ENCODE results near the gene EFCAB13. TPM values are rescaled to one million over a fixed set of nuclear protein-coding genes. Genes with fewer than 3 reads are reported as not detected.
"Not testable (repeated sequence)": the region's sequence is repeated elsewhere in the genome, so short reads cannot be mapped to it uniquely, and the experiment has no call there.

EFCAB13 gene
- total RNA-seq, 1 experiment from 2014 or later, result 3.3 TPM

DNA sequence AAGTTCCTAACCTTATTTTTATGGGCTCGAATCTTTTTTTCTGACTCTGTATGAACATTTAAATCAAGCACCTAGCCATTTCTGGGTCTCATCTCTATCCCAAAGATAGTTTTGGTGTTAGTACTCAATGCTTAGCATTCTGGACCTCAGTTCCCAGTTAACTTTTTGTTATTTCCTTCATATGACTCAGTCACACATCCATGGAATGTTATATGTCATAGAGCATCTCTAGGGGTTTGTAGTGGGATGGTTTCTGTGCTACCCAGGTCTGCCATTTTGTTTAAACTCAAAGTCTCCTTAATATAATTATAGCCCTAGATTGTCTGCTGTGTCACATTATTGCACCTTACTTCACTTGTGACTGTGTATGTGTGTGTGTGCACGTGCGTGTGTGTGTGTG lies 90.1 kb downstream of the EFCAB13 start:
- no peak for DNase-seq (ENCODE audit: extremely low read depth, low read depth)

DNA sequence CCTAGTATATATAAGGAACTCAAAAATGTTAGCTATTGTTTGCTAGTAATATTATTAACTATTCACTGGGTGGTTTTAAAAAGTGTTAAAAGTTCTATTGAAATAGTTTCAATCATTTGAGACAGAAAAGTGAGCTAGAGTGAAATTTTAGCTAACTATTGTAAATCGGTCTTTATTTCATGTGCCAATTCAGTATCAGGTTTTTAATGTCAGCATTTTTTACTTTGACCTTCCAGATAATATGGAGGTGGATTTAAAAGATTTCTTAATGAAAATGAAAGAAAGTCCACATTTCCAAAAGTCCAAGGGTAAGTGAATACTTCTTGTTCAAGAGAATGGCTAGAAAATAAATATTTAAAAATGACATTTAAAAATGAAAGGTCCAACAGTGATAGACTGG lies 90.9 kb downstream of the EFCAB13 start:
- DNase-seq (ENCODE audit: extremely low read depth, low read depth), result no peak

DNA sequence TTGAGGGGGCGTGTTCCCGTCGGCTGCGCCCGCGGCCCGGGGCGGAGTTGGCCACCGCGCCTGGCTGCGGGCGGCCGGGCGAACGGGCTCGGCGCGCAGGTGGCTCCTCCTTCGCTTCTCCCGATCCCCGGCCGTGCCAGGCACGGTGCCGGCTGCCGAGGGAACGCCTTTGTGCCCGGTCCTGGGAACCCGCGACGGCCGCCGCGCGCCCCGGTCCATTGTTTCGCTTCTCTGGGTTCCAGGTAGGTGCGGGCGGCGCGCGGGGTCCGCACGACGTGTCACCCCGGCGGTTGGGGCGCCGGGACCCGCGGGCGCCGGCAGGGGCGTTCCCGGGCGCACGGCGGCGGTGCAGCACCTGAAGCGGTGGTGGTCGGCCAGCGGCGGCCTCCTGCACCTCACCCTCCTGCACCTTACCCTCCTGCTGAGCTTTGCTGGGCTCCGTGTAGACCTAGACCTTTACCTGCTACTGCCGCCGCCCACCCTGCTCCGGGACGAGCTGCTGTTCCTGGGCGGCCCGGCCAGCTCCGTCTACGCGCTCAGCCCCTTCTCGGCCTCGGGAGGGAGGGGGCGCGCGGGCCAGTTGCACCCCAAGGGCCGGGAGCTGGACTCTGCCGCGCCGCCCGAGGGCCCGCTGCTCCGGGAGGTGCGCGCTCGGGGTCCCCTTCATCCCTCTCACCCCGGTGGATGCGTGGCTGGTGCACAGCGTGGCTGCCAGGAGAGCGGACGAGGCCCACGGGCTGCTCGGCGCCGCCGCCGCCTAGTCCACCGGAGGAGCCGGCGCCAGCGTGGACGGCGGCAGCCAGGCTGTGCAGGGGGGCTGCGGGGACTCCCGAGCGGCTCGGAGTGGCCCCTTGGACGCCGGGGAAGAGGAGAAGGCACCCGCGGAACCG lies 99.9 kb downstream of the EFCAB13 start:
- no peak for DNase-seq (ENCODE audit: extremely low read depth, low read depth)

DNA sequence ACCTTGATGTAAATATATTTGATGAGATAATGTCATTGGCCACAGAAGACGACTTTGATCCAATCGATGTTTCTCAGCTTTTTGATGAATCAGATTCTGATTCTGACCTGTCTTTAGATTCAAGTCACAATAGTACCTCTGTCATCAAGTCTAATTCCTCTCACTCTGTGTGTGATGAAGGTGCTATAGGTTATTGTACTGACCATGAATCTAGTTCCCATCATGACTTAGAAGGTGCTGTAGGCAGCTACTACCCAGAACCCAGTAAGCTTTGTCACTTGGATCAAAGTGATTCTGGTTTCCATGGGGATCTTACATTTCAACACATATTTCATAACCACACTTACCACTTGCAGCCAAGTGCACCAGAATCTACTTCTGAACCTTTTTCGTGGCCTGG lies 101.5 kb downstream of the EFCAB13 start:
- DNase-seq (ENCODE audit: extremely low read depth, low read depth), result not testable (repeated sequence)

DNA sequence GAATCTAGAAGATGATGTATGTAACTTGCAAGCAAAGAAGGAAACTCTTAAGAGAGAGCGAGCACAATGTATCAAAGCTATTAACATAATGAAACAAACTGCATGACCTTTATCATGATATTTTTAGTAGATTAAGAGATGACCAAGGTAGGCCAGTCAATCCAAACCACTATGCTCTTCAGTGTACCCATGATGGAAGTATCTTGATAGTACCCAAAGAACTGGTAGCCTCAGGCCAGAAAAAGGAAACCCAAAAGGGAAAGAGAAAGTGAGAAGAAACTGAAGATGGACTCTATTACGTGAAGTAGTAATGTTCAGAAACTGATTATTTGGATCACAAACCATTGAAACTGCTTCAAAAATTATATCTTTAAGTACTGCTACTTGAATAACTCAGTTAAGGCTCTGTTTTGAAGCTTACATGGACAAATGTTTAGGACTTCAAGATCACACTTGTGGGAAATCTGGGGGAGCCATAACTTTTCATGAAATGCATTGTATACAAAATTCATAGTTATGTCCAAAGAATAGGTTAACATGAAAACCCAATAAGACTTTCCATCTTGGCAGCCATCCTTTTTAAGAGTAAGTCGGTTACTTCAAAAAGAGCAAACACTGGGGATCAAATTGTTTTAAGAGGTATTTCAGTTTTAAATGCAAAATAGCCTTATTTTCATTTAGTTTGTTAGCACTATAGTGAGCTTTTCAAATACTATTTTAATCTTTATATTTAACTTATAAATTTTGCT lies 102.3 kb downstream of the EFCAB13 start:
- not testable (repeated sequence) for DNase-seq (ENCODE audit: extremely low read depth, low read depth)

DNA sequence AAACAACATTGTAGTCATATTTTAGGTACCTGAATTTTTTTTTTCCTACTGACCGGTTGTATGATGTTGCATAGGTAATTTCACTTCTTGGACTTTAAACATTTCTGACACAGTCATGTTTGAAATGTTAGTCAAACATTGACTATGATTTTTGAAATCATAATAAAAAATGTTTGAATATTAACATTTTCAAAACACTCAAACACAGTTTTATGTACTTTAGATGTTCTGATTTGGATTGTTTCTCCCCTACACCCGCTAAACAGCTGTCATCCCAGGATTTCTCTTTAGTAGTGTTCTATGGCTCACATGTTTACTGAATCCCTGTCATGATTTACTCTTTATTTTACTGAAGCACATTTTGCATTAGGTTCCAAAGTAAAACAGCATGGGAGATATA lies 104.2 kb downstream of the EFCAB13 start:
- DNase-seq (ENCODE audit: extremely low read depth, low read depth), result no peak

DNA sequence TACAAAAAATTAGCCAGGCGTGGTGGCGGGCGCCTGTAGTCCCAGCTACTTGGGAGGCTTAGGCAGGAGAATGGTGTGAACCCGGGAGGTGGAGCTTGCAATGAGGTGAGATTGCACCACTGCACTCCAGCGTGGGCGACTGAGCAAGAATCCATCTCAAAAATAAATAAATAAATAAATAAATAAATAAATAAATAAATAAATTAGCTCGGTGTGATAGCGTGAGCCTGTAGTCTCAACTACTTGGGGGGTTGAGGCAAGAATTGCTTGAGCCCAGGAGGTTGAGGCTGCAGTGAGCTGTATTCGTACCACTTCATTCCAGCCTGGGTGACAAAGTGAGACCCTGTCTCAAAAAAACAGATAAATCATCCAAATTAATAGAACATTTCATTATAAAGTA lies 108.5 kb downstream of the EFCAB13 start:
- not testable (repeated sequence) for DNase-seq (ENCODE audit: extremely low read depth, low read depth)

- no peak for DNase-seq (ENCODE audit: extremely low read depth, low read depth)
These were observed 141.4 kb downstream of the EFCAB13 start for GRCh38 chr17:47465165-47465564.

- not testable (repeated sequence) for DNase-seq (ENCODE audit: extremely low read depth, low read depth)
These were observed 143.2 kb downstream of the EFCAB13 start for GRCh38 chr17:47466976-47467375.

- no peak for DNase-seq (ENCODE audit: extremely low read depth, low read depth)
These were observed 147.1 kb downstream of the EFCAB13 start for GRCh38 chr17:47470836-47471235.

- DNase-seq (ENCODE audit: extremely low read depth, low read depth), result not testable (repeated sequence)
These were observed 148.3 kb downstream of the EFCAB13 start for GRCh38 chr17:47472073-47472472.

Other genes with a start within 250 kb of the EFCAB13 start
- 105 and 138 TPM in 2 replicates for gene CDC27, start 134.7 kb upstream of the EFCAB13 start, total RNA-seq (2014; rRNA removed; shearing (Covaris generic))
- not detected in 2 replicates for gene MYL4, start 114.6 kb upstream of the EFCAB13 start, total RNA-seq (2014; rRNA removed; shearing (Covaris generic))
- gene ITGB3, start 70.1 kb upstream of the EFCAB13 start, total RNA-seq (2014; rRNA removed; shearing (Covaris generic)), result not detected in 2 replicates
- 39.1 and 44.6 TPM in 2 replicates for gene NPEPPS, start 207.2 kb downstream of the EFCAB13 start, total RNA-seq (2014; rRNA removed; shearing (Covaris generic))

All from NCI-H460 (cell line).